Left cardiac atrium (tissue), 4 donors: Measurements from ENCODE around the gene CCNC. TPM values are rescaled to one million over a fixed set of nuclear protein-coding genes. Genes with fewer than 3 reads are reported as not detected.

Experiments used
- ATAC-seq, 2 donors: fragments of 200-7000 bp; cut with Tn5 transposase; one replicate each; pipeline ENCODE4 v1.9.1; 2020; ENCODE audit warnings: mild to moderate bottlenecking in 2 of 2, moderate library complexity in 2 of 2
- DNase-seq: peaks from one replicate; pipeline ENCODE4 v3.0.0-alpha.2; 2020
- intact Hi-C, 2 donors: fragments of 100-400 bp; cut with DNase I; formaldehyde crosslinking; loops; one replicate each; pipeline versions ENCODE4 v1.14.1 to v1.15.1; 2022 to 2023
- long read RNA-seq: library from polyadenylated mRNA; unstranded; transcript quantifications from one replicate; pipeline ENCODE4 v2.0.0, GENCODE V29; 2021
- total RNA-seq, 2 donors: library from RNA; stranded (reverse); fragmentation: NEBNext Ultra II Directional; extraction: Animal tissue kit (Norgen Biotek cat#: 25700); gene quantifications; one replicate each; pipeline ENCODE4 v1.2.1, GENCODE V29; 2021
- donor health status: DM: no; HTN: yes; CAD: no.
- donor health status: DM: no; HTN: yes; CAD: no; lungs with severe emphysema.
- donor health status: DM: yes; HTN: yes; CAD: no.
- donor health status: Dilated cardiomyopathy.

CCNC gene
- total RNA-seq: 10 to 100 TPM; 20.6 to 28.9 TPM
- long read RNA-seq, transcript CCNC-207 (12 exons, 1,426 nt): minor isoform, 8 of 48 reads
- long read RNA-seq, transcript CCNC-210 (12 exons, 2,473 nt): major isoform, 32 of 48 reads
- long read RNA-seq, partial matches to known transcripts: 0 of 48 reads
- long read RNA-seq, other reads (novel, unspliced or antisense): 3 of 48 reads

- DNase-seq: peak; percentile 93
- peak; percentile 99 to 100 for ATAC-seq
- intact Hi-C loops: loop anchor here in 1 of 2 donors (5.0 kb wide), 1 partner anchor 46 kb away; no protein-coding TSS in a partner anchor
Observed at GRCh38 chr6:99568103-99568933, at the start of gene CCNC. Gene CCNC (minus strand): TSS chr6:99568660. CDS start chr6:99568527, 133 bp downstream.

DNA sequence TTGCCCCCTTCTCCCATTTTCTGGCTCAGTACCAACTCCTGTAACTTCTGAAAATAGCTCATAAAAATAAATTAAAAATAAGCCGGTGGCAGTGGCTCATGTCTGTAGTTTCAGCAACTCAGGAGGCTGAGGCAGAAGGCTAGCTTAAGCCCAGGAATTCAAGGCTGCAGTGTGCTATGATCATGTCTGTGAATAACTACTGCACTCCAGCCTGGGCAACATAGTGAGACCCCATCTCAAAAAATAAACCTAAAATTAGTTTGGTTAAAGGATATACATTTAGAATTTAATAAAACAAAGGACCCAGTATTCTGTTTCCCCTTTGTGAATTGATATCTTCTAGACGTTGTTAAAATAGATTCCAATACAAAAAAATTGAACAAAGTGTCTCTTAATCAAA lies 48.7 kb upstream of the CCNC start:
- ATAC-seq (no peak), DNase-seq (no peak)
- intact Hi-C loops: no loop called here

GRCh38 chr6:99614430-99615186 lies 46.1 kb upstream of the CCNC start:
- no peak for DNase-seq
- ATAC-seq: no peak
- intact Hi-C loops: no loop called here

- peak; percentile 48 to 82 for ATAC-seq
- intact Hi-C loops: no loop called here
Observed at GRCh38 chr6:99613705-99614429, 45.4 kb upstream of the CCNC start.

GRCh38 chr6:99613409-99613704 lies 44.9 kb upstream of the CCNC start:
- no peak for DNase-seq
- peak; percentile 75 to 85 for ATAC-seq
- intact Hi-C loops: no loop called here

More at GRCh38 chr6:99613705-99614429, 45.4 kb upstream of the CCNC start:
- DNase-seq: no peak

- DNase-seq: no peak
- peak in 1 of 2 donors; percentile 14 for ATAC-seq
- intact Hi-C loops: no loop called here
Observed at GRCh38 chr6:99612551-99613408, 44.3 kb upstream of the CCNC start.

- intact Hi-C loops: no loop called here
- no peak for ATAC-seq
- no peak for DNase-seq
Observed at GRCh38 chr6:99611148-99611547, 42.7 kb upstream of the CCNC start.

- DNase-seq: no peak
Observed at GRCh38 chr6:99609905-99610489, 41.5 kb upstream of the CCNC start.

DNA sequence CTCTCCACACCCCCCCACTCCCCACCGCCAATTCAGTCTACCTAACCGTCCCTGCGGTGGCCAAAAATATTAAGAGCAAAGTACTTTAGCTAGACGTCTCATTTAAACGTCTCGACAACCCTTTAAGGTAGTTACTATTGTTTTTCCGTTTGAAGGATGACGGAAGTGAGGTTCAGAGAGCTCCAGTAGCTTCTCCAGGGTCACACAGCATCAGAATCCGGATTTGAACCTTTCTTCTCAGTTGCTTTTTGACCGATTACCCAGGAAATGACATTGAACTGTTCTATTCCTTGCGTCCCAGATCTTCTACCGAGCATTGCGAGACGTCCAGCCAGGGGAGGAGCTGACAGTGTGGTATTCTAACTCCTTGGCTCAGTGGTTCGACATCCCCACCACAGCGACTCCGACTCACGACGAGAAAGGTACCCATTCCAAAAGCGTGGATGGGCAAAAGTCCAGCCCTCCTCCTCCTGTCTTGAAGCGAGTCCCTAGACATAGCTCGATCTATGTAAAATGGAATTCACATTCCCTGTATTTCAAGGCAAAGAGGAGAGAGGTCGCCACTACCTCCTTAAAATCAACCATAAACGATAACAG lies 40.5 kb upstream of the CCNC start:
- no peak for ATAC-seq
- no peak for DNase-seq
- intact Hi-C loops: no loop called here

More at GRCh38 chr6:99609905-99610489, 41.5 kb upstream of the CCNC start:
- ATAC-seq: no peak
- intact Hi-C loops: no loop called here

DNA sequence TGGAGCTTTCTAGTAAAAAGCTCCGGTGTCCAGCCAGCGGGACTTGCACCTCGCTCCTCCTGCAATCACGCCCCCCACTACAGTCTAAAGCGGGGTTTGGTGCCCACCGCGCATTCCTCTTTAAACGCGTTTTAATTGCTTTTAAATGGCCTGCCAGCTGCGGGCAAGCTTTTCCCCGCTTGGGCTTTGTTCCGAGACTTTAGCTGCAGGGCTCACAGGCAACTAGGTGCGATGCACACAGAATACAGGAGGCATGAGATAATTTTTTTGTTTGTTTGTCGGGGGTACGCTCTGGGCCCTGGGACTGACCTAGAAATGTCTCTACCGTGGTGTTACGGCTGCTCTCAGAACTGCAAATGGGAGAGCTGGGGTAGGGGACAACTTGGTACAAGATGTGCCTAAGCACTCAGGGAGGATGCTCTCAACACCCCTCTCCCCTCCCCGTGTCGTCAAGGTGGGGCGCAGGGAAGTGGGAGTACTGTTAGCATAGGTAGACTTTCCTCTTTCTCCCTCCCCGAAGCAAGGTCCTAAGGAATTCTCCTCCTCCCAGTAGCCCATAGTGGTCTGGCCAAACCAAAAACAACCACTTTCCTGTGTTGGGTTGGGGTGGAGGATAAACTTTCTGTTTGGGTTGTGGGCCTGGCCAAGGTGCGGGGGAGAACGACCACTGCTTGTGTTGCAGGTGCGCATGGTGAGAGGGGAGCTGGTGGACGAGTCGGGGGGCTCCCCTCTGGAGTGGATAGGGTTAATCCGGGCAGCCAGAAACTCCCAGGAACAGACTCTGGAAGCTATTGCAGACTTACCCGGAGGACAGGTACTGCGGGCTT lies 39.8 kb upstream of the CCNC start:
- DNase-seq (no peak), ATAC-seq (no peak)
- intact Hi-C loops: no loop called here

- DNase-seq: no peak
- intact Hi-C loops: no loop called here
- no peak for ATAC-seq
Observed at GRCh38 chr6:99607416-99608036, 39.1 kb upstream of the CCNC start.

- no peak for DNase-seq
- intact Hi-C loops: no loop called here
- ATAC-seq: no peak
Observed at GRCh38 chr6:99606656-99607415, 38.4 kb upstream of the CCNC start, which contains the start of gene PRDM13. Gene PRDM13 (plus strand): TSS chr6:99606833. CDS start chr6:99607035, 202 bp downstream.

DNA sequence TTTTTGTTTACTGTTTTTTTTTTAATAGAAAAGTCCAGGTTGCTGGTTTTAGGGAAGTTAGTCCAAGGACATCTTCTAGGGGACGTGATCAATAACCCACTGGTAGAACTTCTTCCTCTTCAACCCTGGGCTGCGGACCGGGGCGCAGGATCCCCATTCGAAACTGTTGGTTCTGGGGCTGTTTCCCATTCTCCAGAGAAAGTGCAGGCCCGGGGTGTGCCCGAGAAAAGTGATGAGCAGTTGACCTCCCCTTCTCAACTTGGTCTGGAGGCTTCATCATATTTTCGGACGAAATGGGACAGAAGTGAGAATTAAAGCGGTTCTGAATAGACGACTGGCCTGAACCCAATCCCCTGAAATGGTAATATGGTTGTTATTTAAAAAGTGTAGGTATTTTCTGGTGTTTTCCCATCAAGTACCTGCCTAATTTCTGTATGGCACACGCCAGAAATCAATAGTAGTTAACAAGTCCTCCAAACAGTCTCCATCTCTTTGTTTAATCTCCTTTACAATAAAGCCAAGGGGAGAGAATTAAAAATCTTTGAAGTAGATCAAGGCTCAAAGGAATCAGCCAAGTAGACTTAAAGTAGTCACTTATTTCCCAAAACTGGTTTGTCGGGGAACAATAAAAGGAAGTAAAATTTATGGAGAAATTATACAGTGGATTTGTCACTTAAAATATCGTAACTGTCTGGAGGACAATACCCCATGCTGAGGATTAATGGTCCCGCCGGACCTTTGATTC lies 37.6 kb upstream of the CCNC start:
- ATAC-seq: no peak
- DNase-seq: no peak
- intact Hi-C loops: no loop called here

- no peak for ATAC-seq
- no peak for DNase-seq
- intact Hi-C loops: no loop called here
Observed at GRCh38 chr6:99605074-99605734, 36.7 kb upstream of the CCNC start.
